Colon (tissue), 2 donors: ENCODE data around the gene SLC2A2.
A peak's percentile ranks its signal among the peaks of the same experiment; 100 is the strongest.

ENCODE experiments used
- FAIRE-seq: peaks from 2 replicates; lab custom pipeline; 2012; peaks lifted over from hg19 to GRCh38; lab: Jason Lieb, UNC
- donor health status: control.
- donor health status: control.

SLC2A2 gene

DNA sequence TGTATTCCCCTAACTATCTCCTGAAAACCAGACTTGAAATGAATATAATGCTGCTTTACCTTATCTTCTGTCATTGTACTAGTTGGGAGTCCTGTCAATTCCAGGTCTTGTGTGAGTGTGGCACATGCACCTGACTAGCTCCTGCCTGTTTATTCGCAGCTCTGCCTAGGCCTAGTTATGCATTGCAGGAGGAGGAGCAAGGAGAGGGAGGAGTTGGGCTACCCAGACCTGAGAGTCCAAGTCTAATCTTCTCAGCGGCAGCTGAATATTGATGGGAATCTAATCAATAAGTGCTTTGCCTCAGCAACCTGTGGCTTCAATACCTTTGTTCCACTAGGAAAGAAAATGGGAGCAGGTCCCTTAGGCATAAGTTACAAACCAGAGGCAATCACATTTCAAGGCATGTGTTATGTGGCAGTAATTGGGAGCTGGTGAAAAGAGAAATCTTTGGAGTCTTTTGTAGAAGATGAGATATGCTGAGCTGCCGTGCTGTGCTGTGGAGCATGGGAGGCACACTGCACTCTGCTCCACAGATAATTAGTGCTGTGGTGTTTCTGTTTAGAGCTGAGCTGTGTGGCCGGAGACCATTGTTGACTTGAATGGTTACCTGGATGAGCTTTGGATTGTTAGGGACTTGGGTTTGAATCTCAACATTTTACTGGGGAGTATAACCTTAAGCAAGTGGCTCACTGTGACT, at the start of gene SLC2A2:
Gene SLC2A2, minus strand, starts transcription at position 124 of the 697 bp plus-strand sequence. Its CDS starts 50 bp downstream, at position 74.
- FAIRE-seq, result no peak

DNA sequence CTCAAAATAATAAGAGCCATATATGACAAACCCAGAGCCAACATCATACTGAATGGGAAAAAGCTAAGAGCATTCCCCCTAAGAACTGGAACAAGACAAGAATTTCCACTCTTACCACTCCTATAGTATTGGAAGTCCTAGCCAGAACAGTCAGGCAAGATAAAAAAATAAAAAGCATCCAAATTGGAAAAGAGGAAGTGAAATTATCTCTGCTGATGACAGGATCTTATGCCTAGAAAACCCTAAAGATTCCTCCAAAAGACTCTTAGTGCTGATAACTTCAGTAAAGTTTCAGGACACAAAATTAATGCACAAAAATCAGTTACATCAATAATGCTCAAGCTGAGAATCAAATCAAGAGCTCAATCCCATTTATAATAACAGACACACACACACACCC, 45.9 kb upstream of the SLC2A2 start:
- no peak for FAIRE-seq

DNA sequence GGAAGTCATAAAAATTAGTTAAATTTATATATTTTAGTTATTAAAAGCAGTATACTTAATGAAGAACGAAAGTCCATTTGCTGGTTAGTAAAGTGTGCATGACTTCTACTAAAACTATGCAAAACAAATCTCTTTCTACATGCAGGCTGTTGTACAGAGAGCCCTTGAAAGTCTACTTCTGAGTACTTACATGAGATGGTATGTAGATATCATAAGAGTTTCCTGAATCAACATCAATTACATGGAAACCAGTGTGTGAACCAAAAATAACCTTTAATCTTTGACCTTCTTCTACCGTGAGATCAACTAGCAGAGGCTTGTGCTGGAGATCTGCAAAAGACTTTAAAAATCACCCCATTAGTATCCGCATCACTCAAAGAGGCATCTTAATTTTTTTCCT, 42.1 kb upstream of the SLC2A2 start:
- FAIRE-seq, result no peak

DNA sequence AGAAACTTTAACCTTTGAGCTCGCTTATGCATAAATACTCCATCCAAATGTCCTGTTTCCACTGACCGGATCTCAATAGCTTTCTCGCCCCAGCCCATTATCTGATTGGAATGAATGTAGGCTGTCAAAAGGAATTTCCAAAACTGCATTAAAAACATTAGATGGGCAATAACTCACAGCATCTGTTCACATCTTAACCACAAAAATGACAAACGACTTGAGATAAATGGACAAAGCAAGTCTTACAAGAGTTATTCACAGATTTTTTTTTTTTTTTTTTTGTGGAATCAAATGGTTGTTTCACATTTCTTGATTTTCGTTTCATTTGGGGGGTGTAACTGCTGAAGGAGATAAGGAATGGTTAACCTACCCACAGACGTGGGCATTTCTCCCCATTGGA, 39.7 kb upstream of the SLC2A2 start:
- no peak for FAIRE-seq

DNA sequence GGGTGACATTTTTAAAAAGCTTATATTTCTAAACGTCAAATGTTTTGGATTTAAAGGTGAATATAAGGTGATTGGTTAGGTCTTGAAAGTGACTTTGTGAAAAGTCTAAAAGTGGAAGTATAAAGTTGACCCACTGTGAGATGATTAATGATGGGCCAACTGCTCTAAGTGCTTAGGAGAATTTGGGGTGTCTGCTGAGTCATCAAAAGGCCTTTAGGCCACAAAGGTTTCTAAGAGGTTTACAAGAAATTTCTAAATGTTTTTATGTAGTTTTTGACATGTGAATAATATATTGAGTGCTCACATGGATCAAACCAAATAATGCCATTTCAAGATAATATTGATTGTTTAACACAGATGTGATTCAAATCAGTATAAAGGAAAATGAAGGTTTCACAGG, 39.2 kb upstream of the SLC2A2 start:
- FAIRE-seq, result no peak

DNA sequence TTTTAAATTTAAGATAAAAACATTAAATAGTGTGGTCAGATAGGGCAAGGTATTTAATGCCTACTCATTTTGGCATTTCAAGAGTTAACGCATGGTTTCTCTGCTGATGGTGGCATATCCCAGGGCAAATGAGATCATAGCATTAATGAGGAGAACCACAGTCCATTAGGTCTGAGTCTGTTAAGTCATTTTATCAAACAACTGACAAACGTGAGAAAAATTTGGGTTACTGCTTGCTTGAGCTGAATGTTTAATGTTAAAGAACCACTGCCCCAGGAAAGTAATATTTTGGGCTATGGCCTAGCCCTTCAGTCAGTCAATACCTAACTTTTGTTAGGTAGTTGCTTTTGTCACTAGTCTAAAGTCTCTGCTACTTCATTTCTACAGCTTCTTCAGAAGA, 37.9 kb upstream of the SLC2A2 start:
- FAIRE-seq, result no peak

DNA sequence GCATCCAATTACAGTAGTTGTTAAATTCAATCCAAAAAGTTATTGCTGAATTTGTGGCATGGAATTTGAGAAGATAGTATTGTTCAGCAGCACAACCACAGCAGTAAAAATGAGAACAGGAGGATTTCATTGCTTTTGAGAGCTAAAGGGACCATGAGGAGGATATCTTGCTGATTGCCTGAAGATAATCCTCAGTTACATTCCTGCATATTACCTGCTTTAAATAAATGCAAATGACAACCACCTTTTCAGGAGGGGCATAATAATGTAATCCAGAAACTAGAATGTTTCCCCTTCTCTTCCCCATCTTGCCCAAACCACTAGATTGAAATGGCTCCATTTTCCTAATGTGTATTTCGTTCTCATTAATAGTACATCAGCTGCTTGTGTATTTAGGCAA, 35.2 kb upstream of the SLC2A2 start:
- FAIRE-seq, result no peak

DNA sequence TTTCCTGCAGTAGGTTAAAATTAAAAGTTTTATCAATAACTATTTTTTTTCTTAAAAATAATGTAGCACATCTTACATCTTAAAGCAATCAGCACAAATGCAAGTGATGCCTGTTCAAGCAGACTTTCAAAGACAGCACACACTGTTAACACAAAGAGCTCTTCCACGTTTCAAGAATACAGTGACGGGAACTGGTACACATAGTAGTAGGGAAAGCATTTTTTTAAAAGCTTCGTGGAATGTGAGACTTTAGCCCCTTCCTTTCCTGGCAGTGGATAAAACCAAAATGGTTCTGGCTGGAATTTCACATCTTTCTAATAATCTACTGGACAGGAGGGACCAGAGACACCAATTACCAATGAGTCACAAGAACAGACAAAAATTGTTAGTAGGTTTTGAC, 33.5 kb upstream of the SLC2A2 start:
- FAIRE-seq, result no peak

DNA sequence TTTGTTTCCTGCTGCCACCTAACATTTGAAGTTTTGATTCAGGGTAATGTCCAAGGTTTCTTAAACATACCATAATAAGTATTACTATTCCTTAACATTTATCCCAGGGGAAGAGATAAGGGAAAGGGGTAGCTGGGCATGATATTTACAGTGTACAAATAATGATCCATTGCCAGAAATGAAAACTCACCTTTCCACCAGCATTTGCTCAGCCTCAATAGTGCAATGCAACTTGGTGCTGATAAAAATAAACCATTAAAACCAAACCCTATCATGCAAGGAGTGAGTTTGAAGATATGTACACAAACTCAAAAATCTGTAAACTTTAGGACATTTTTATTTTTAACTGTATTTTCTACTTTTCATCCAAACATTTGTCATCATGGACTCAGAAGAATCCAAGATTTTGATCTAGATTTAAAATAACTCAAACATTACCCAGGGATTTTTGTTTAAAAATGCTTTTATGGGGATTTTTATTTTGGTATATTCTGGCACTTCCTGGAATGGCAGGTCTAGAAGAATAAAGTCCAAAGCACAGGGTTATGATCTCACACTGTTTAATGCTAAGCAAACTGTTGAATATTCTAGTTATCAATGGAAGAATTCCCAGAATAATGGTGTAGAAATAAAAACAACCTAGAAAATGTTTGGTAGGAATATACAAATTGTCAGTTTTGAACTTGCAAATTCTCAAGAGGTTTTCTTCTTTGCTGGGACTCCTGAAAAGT, 32.5 kb upstream of the SLC2A2 start:
- FAIRE-seq, result no peak

DNA sequence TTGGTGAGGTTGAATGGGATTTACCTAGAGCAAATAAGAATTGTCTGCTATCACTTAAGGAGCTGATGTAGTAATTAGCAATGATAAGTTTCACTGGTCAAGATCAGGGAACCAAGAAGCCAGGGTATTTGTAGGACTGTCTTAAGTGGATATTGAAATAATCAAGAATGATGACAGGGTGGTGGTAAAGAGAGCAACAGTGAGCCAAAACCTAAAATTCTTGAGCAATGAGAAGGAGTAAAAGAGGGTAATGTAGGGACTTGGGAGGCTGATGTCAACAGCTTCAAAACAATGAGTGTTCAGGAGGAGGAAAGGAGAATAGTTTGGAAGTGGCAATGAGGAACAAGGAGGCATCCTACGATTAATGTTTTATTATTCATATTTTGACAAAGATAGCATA, 31.5 kb upstream of the SLC2A2 start:
- no peak for FAIRE-seq

DNA sequence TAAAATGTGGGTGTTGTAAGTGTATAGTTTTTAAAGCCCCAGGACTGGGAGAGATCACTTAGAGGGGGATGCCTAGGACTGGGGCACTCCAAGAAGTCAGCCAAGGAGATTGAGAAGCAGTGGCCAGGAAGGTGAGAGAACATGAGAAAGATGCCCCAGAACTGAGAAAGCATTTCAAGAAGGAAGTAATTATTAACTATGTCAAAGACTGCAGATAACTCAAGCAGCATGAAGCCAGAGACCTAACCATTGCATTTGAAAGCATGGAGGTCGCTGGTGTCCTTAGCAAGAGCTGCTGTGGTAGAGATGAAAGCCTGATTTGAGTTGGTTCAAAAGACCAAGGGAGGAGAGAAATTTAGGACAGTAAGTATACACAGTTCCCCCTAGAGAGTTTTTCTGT, 30.6 kb upstream of the SLC2A2 start:
- no peak for FAIRE-seq

DNA sequence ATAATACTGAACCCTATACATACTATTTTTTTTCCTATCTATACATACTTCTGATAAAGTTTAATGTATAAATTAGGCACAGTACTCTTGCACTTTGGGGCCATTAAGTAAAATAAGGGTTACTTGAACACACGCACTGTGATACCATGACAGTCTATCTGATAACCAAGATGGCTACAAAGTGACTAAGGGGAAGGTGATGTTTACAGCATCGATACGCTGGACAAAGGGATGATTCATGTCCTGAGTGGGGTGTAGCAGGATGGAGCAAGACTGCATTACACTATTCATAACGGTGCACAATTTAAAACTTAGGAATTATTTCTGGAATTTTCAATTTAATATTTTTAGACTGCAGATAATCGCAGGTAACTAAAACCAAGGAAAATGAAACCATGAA, 30.0 kb upstream of the SLC2A2 start:
- no peak for FAIRE-seq

DNA sequence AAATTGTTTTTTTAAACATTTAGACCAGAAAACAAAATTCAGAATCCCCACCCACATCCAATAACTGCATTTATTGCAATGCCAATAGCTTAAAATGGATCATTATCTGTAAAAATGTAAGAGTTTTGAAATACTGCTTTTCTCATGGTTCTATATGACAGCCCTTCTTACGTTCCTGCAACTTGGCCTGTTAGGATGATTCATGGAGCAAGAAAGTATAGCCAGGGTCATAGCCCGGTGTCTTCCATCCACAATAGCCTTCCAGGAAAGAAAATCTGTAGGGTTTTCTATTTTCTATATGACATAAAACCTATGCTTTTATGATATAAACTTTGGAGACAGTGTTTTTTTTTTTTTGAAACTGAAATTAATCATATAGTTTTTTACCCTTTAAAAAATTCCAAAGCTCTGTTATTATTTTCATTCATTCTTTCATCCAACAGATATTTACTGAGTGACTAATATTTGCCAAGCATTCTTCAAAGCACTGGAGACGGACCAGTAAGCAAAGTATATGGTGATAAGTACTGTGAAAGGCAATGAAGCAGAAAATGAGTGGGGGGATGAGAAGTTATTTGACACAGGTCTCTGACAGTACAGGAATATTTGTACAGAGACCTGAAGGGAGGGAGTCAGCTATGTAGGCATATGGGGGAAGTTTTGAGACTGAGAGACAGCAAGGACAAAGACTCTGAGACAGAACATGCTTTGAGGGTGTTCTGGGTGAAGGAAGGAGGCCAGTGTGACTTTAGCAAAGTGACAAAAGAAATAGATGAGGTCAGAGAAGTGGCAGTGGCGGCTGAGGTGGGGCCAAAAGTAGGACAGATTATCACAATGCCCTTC, 29.0 kb upstream of the SLC2A2 start:
- no peak for FAIRE-seq

DNA sequence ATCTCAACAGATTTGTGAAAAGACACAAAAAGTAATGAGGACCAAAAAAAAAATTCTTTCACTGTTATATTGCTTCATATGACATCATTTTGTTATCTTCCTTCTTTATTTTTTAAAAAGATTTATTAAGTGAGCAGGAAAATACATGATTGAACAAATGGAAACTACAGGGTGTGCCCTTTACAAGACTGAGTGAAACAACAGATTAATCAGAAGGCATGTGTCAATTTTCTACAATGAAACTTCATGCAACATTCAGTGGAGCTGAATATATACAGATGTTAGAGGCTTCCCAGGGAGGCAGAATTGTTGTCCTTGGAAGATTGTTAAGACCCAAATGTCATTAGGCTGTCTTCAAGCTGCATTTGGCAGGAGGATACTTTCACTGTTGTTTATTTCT, 28.4 kb upstream of the SLC2A2 start:
- peak; percentile 10 for FAIRE-seq

DNA sequence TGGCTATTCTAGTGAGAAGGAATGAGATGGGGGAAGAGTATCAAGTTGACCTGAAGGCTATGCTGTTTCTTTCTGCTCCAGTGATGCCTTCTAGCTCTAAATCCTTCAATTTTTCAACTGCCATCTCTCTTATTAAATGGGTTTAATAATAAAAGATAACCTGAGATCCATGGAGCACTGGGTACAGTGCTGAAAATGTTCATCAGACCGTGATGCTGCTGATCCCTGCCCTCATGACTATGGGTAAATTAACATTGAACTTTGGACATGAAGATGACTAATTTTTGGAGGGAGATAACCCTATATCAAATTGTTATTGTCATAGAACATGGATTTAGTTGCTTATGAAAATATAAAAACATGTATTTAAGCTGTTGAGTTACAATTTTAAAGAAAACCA, 27.7 kb upstream of the SLC2A2 start:
- no peak for FAIRE-seq

DNA sequence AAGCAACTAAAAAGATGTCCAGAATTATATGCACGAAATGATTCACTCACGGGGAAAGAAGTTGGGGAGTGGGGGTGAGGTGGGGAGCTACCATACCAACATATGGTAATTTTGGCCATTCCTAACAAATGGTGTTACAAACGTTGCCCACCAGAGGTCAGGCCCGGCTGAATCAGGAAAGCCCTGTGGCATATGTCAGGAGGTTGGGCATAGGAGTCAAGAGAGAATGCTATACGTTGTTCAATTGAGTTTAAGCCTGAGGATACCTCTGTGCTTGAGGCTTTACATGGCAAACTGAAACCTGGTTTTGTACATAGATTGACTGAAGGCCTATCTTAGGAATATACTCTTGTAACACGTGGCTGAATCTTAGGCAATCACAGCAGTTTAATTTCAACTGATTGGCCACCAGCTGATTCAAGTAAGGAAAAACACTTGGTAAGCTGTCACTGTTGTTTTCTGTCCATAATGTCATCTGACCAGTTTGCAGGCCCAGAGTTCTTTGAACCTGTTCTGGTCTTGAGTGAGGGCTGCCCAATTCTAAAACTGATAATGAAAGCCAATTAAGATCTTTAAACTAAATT, 23.4 kb upstream of the SLC2A2 start:
- FAIRE-seq, result no peak

DNA sequence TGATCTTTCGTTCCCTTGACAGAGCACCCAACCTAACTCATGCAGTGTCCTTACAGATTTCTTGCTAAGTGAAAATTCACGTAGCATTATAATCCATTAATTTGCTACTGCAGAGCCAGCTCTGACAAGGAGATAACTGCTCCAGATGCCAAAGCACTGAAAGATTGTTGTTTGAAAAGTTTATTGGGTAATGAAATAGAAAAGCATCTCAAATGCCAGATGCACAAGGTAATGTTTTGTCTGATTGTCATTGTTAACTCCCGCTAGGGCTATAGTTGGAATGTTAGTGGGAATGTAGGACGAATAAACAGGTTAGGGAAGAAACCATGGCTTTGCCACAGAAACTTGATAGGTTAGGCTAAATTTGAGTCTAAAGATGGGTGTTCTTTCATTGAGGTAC, 20.2 kb upstream of the SLC2A2 start:
- no peak for FAIRE-seq

DNA sequence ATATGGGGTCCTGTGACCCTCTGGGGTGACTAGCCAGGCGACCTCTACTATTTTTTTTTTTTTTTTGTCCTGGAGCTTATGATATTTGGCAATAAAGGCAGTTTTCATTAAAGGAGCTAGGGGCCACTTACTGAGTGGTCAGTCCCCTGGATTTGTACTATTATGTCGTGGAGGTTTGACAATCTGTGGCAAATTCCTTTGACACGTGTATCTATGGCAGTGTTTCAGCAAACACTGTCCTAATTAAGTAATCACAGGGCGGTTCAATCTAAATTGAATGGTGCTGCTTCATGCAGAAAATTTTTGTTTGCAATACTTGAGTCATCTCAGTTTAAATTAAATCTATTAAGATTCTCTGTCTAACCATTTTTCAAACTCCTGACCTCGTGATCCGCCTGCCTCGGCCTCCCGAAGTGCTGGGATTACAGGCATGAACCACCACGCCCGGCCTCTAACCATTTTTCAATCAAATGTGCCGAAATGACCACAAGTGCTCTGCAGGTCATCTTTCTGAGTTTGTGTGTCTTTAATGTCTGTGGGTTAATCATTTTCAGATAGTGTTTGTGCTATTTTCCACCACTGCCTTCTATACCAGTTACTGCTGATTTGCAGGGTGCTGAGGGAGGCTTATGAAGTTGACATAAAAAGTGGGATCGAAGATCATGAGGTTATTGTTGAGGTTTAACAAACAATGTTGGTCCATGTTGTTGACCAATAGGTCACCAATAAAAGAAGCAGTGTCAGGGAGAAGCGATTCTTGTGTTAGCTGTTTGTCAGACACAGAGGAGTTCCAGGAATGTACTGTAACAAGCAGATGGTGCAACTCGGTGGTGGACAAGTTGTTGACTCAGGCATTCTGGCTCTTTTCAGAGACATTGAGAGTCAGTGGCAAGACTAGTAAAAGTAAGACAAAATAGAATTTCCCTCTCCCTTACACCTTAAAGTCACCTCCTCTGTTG, 18.6 kb upstream of the SLC2A2 start:
- FAIRE-seq, result no peak

DNA sequence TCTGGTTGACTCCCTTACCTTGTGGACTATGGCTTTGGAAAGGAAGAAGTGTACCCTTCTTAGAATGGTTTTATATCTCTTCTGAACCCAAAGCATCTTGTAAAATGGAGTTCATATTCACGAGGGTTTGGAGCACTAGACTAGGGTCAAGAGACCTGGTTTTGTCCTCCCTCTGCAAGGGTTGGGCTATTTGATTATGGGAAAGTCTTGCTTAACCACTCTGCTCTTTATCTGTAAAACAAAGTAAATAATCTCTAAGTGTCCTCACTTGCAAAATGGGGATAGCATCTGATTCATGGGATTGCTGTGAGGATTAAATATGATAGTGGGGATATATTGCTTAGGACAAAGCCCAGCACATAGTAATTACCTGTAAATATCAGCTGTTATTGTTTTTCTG, 17.9 kb upstream of the SLC2A2 start:
- FAIRE-seq, result no peak

DNA sequence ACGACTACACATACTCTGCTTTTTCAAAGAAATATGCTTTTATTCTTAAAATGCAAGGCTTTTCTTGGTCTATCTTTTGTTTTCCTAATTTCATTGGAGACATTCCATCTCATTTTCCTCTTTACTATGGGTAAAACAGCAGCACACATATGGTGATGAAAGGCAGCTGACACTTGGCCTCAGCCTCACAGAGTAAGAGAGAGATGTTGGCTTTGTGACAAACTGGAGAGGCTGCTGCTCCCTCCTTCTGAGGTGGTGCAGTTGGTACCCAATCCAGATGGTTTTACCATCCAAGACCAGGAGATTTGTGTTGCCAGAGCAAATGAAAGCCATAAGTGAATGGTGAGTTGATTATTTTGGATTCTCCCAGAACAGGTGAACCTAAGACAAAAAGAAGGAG, 13.2 kb upstream of the SLC2A2 start:
- FAIRE-seq, result no peak

DNA sequence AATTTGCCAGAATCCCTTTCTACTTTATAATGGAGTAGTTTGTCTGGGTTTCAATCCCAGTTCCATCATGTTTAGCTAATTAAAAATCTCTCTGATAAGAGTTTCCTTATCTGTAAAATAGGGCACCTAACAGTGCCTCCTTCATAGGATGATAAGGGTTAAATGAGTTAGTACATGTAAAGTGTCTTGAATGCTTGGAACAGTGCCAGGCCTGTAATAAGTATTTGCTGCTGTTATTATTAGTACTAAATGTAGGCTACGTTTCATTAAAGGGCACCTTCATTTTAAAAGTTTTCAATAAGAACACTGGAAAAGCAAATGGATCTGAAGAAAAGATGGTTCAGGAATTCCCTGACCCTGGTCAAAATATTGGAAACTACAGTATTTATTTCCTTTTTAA, 11.8 kb upstream of the SLC2A2 start:
- no peak for FAIRE-seq
